HG02970 (cell line): Measurements from ENCODE around the gene PTGIS.
"Not testable (repeated sequence)": the region's sequence is repeated elsewhere in the genome, so short reads cannot be mapped to it uniquely, and the experiment has no call there.

Source experiments
- ATAC-seq: cut with Tn5 transposase; IDR thresholded peaks from one replicate; pipeline ENCODE4 v1.9.1; 2021; ENCODE audit warnings: mild to moderate bottlenecking, moderate library complexity, moderate number of reproducible peaks; ENCODE audit not compliant: unreplicated experiment, low FRiP score

The PTGIS gene

DNA sequence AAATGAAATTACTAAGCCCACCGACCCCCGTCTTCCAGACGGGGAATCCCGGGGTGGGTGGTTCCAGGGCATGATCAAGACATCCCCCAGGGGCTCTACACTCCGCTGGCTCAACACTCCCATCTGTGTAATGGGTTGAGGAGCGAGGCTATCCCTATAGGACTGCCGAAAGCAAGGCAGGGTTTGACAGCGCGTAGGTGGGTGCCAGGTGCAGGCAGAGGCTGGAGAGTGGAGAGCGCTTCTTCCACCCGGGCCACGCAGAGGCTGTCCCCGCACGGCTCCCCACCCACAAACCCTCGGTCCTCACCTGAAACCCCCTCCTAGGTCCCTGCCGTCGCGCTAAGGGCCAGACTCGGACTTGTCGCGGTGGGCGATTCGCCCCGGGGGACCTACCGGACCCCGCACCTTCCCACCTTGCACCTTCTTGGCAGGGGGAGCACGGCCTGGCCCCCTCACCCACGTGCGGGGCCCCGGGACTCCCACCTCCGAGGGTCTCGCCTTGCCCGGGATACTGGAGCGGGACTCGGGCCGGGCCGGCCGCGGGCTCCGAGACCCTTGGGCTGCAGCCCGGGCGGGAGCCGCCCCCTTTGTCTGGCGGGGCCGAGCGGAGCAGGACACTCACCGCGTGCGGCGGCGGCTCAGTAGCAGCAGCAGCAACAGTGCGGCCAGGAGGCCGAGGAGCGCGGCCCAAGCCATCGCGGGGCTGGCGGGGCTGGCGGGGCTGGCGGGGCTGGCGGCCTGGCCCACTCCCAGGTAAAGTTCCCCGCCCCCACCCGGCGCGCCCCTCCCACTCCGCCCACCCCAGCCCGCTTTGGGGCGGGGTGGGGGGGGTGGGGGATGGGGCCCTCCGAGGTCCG is at the start of gene PTGIS:
Gene PTGIS (minus strand): TSS at position 717 of the 857 bp plus-strand sequence. CDS start 21 bp downstream, at position 696.
- no peak for ATAC-seq

DNA sequence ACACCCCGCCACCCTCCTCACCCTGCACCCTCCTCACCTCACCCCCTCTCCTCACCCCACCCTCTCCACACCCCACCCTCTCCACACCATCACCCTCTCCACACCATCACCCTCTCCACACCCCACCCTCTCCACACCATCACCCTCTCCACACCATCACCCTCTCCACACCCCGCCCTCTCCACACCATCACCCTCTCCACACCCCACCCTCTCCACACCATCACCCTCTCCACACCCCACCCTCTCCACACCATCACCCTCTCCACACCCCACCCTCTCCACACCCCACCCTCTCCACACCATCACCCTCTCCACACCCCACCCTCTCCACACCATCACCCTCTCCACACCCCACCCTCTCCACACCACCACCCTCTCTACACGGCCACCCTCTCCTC is 49.5 kb upstream of the PTGIS start:
- not testable (repeated sequence) for ATAC-seq

DNA sequence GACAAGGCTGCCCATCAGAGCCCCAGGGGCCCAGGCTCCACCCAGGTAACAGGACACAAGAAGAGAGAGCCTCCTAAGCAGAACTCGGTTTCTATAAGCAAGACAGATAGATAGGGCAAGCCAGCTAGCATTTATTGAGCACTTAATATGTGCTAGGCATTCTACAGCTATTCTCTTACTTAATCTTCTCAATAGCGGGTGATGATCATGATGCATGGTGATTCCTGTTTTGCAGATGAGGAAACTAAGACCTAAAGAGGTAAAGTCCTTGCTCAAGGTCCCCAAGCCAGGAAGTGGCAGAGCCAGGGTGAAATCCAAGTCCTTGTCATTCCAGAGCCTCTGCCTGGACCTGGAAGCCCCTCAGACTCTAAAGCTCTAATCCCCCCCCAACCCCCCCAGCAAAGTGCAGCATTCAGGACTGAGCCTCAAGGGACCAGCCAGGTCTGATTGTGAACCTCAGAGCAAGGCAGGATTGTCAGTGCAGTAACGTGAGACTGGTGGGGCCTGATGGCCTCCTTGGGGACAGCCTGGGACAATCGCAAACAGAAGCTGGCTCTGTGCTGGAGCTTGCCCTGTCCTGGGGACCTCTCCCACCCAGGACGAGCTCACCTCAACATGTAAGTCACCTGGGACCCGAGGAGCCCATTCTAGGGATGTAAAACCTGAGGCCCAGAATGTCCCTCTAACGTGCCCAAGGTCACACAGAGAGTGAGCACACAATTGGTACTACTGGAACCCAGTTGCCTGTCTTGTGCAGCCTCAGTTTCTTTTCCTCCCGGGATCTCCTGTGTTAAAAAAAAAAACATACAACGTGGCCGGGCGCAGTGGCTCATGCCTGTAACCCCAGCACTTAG is 48.4 kb upstream of the PTGIS start:
- ATAC-seq = no peak

DNA sequence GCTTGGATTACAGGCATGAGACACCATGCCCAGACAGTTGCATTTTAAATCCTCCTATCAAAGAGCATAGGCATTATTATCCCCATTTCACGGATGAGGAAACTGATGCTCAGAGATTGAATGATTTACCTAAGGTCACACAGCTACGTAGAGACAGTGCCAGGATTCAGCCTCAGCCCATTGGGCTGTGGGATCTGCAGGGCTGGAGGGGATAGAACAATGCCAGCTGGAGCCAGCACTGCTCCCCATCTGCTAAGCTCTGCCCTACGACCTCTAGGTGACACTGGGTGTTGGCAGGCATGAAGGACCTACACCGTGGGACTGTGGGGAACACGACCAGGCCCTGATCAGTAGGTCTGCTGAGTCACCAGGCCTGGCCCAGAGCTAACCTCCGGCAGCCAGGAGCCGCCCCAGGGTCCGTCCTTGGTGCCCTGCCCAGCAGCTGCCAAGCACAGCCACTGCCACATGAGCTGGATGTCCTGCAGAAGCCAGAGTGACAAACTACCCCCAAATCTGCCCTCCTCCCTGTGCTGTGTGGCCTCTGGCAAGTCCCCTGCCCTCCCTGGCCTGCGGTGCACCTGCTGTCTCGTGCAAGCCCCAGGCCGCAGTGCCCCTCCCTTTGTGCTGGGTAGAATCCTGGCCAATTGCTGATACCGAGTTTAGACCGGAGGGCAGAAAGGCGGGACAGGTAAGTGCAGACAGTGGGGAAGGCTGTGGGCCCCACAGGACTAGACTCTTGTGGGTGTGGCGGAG is 47.6 kb upstream of the PTGIS start:
- ATAC-seq = no peak

DNA sequence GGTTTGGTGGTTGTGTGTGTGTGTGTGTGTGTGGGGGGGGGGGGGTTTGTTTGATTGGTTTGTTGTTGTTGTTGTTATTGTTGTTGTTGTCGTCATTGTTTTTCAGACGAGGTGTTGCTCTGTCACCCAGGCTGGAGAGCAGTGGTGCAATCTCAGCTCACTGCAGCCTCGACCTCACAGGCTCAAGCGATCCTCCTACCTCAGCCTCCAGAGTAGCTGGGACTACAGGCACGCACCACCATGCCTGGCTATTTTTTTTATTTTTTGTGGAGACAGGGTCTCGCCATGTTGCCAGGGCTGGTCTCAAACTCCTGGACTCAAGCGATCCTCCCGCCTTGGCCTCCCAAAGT is 47.1 kb upstream of the PTGIS start:
- not testable (repeated sequence) for ATAC-seq

DNA sequence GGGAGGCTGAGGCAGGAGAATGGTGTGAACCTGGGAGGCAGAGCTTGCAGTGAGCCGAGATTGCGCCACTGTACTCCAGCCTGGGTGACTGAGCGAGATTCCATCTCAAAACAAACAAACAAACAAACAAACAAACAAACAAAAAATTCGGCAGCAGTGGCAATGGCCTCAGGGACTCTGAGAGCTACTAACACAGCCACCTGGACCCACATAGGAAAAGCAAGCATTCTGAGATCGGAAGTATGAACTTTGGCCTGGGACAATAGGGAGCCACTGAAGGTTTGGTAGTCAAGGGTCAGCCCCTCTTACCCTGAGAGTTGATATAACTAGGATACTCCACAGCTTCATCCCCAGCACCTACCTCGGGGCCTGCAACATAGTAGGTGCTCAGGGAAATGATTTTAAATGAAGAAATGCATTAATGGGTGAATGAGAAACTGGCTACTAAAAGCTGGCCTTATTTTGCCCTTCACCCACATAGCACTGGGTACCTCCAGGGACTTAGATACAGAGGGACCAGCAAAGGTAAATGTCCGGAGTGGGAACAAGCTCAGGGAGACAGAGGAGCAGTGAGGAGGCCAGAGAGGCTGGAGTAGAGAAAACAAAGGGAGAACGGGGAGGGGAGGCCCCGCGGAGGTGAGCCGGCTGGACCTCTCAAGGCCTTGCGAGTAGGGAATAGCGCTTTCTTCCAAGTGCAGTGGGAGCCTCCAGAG is 46.6 kb upstream of the PTGIS start:
- ATAC-seq = no peak

DNA sequence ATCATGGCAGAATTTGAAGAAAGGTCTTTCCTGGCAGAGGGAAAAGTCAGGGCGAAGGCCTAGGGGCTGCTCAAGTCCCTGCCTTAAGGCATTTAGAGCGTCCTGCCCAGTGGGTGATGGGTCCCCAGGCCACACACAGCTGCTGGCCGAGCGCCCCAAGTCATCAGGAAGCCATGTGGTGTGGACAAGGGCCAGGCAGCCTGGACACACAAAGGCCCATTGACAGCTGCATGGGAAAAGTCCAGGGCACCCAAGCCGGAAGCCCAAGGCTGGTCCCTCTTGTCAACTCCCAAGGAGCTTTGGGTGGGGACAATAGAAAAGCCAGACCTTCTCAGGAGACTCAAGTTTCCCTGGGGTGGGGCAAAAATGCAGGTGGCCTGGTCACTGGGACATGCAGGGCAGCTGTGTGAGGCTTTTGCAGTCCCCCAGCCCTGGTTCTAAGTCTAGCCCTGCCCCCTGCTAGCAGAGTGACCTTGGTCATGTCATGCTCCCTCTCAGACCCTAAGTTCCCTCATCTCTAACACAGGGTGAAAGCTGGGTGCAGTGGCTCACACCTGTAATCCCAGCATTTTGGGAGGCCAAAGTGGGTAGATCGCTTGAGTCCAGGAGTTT is 44.3 kb upstream of the PTGIS start:
- no peak for ATAC-seq

DNA sequence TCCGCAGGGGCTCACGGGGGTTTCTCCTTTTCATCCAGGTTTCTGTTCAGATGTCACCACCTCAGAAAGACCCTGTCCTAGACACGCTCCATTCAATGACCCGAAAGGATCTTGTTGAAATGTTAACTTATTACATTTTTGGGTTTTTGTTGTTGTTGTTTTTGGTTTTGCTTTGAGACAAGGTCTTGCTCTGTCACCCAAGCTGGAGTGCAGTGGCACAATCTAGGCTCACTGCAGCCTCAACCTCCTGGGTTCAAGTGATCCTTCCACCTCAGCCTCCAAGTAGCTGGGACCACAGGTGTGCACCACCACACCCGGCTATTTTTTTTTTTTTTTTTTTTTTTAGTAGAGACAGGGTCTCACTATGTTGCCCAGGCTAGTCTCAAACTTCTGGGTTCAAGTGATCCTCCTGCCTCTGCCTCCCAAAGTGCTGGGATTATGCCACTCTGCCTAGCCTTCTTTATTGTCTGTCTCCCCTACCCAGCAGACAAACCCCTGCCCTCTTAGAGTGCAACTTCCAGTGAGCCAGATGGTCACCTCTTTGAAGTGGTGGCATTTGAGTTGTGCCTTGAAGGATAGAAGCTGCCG is 43.7 kb upstream of the PTGIS start:
- ATAC-seq = not testable (repeated sequence)

DNA sequence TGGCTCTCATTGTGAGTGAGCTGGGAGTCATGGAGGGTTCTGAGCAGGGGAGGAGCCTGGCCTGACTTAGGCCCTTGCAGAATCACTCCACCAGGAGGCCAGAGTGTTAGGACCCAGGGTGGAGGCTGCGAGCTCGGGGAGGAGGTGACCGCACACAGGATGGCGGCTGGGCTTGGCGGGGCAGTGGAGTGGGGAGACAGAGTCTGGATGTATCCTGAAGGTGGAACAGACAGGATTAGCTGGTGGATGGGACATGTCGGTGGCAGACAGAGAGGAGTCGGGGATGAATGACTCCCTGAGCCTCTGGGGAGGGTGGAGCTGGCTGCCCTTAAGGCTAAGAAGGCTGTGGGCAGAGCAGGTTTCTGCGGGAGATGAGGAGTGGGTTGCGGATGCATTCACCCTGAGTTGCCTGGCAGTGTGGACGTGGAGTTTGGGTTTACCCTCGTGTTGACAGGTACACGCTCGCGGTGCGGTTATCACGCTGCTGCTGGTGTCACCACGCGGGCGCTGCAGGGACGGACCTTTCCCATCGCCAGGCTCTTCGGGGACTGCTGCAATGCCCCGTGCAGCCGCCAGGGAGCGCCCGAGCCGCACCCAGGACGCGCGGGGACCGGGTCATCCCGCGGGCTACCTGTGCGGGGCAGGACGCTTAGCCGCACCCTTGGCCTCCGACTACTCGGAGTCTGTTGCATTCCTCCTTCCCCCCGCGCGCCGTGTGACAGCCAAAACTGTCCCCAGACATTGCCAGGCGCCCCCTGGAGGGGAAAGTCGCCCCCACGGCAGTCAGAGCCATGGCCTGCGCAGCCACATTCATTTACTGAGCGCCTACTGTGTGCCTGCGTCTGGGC is 43.0 kb upstream of the PTGIS start:
- ATAC-seq = no peak

DNA sequence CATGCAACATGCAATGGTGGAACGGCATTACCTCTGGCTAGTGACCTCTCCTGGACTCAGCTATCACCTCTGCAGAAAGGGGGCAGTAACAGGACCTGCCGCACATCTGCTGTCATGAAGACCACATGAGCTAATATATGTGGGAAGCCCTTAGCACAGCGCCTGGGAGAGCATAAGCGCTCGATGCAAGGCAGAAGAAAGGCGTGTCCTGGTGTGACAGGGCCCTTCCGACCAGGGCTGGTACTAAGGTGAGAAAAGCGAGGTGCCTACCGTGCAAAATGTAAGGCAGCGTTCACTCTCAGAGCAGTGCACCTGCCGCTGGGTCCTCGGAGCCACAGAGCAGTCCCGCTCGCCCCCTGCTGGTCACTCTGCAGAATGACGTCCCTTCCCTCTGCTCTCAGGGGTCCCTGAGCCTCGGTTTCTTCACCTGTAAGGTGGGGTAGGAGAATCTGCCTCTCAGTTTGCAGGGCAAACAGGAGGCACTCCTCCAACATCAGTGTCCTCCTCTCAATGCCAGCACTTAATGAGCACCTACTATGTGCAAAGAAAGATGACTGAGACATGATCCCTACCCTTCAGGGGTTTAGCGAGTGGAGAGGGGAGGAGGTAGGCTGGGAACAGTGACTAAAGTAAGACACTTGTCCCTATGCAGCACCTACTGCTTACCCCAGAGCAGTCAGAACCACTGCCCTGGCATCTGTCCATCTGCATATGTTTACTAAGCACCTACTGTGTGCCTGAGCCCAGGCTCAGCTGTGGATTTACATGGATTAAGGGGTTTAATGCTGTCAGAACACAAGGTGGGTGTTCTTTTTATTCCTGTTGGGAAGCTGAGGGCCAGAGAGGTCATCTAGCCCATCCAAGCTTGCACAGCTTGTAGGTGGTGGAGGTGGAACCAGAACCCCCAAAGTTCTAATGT is 41.1 kb upstream of the PTGIS start:
- ATAC-seq = no peak

DNA sequence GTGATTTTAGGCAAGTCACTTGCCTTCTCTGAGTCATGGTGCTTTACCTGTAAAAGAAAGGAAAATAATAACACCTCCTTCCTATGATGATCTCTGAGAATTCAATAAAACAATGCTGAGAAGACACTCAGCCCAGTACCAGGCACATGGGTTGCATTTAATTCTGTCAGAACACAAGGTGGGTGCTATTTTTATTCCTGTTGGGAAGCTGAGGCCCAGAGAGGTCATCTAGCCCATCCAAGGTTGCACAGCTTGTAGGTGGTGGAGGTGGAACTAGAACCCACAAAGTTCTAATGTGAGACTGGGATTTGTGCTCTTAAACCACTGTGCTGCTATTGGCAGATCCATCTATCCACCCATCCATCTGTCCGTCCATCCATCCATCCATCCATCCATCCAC is 39.6 kb upstream of the PTGIS start:
- no peak for ATAC-seq

DNA sequence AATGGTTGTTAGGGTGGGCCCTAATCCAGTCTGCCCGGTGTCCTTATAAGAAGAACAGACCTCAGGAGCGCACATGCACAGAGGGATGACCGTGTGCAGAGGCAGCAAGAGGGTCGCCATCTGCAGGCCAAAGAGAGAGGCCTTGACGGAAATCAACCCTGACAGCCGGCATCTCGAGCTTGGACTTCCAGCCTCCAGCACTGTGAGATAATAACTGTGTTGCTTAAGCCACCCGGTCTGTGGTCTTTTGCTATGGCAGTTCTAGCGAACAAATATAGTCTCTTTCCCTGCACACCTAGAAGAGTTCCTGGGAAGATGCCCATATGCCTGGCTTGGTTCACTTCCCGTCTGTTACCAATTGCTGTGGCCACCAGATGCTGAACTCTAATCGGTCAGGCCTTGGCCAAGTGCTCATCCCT is 35.3 kb upstream of the PTGIS start:
- no peak for ATAC-seq

DNA sequence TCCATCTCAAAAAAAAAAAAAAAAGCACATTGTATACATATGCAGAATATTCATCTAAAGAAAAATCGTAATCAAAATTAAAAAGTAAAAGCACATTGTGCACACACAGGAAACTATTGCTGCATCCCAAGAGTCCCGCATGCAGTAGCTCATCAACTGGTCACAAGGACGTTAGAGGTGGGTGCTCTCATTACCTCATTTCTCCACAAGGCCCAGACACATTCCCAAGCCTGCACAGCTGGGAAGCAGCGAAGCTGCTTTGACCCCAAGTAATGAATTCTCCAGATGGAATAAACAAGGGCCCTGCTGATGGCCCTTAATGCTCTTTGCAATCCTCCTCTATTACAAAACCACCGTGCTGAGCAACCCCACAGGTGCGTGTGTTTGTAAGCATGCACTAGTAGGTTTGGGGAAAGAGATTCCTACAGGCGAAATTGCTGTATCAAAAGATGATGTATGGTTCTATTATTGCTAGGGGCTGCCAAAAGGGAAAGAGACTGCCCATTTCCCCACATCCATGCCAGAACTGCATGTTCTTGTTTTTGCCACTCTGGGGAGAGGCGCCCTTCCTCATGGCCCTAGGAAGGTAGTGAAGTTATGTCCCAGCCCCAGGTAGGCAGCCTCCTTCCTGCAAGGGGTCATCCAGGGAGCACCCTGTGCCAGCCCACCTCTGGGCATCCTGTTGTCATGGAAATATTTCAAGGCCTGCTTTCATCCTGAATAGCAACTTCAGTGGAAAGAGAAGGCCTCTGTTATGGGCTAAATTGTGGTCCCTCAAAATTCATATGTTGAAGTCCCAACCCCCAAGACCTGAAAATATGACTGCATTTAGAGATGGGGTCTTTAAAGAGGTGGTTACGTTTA is 34.6 kb upstream of the PTGIS start:
- ATAC-seq = no peak

DNA sequence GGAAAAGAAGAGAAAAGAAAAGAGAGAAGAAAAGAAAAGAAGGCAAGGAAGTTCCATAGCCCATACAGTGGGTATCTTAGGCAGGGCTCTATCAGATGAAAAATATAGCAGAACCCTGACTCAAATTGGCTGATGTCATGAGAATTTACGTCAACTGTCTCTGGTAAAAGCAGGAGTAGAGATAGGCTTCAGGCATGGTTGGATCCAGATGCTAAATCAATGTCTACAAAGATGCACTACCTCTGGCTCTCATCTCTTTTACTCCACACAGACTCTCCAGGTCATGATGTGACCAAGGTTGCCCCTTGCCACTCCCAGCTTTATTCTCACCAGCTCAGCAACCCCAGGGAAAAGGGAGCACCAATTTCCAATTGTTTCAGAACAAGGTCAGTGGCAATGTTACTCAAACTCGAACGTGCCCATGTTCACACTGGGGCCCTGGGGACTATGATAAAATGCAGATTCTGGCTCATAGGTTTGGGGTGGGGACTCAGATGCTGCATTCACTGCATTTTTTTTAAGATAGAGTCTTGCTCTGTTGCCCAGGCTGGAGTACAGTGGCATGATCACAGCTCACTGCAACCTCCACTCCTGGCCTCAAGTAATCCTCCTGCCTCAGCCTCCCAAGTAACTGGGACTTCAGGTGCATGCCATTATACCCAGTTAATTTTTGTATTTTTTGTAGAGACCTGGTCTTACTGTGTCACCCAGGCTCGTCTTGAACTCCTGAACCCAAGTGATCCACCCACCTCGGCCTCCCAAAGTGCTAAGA is 33.4 kb upstream of the PTGIS start:
- ATAC-seq = no peak

DNA sequence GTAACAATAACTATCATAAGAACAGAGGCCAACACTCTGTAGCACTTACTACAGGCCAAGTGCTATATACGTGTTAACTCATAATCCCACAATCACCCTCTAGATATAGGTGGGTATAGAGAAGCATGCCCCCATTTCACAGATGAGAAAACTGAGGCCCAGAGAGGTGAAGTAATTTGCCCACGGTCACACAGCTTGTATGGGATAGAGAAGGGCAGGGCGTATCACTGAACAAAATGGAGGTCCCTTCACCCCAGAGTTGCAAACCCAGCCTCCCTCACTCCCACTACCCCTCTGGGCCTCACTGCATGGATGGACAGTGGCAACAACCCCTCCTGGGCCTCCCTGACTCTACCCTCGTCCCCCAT is 31.8 kb upstream of the PTGIS start:
- no peak for ATAC-seq

DNA sequence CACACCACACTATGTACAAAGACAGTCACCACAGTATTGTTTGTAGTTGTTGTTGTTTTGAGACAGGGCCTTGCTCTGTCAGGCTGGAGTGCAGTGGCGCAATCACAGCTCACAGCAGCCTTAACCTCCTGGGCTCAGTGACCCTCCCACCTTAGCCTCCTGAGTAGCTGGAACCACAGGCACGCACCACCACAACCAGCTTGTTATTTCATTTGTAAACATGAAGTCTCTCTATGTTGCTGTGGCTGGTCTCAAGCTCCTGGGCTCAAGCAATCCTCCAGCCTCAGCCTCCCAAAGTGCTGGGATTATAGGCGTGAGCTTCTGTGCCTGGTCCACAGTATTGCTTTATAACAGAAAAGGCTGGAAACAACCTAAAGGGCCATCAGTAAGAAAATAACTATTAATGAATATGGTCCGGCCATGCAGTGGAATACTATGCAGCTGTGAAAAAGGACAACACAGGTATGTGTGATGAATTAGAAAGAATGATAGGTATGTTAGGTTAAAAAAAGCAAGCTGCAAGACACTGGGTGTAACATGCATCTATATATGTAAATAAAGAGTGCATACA is 30.0 kb upstream of the PTGIS start:
- ATAC-seq = no peak
